NCI-H774 (cell line): Measurements from ENCODE around the gene NFATC2.
"Not testable (repeated sequence)": the region's sequence is repeated elsewhere in the genome, so short reads cannot be mapped to it uniquely, and the experiment has no call there.

Source experiments
- DNase-seq: peaks from one replicate; lab custom pipeline; 2025; lab: John Stamatoyannopoulos, UW

Gene NFATC2

DNA sequence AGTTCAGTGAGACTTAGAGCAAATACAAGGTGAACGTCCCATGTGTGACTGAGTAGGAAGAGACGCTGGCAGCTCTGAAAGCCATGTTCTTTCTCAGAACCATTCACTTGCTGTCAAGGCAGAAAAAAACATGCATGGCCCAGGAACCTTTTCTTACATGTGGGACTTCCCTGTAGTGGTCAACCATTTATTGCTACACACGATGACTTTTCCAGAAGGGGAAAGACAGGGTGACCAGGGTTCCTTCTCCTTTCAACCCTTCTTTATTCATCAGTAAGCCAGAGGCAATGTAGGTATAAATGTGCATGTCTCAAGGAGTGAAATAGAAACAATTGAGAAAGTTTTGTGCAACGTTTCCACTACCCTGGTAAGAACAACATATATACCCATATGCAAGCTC is 189.0 kb downstream of the NFATC2 start:
- no peak for DNase-seq

DNA sequence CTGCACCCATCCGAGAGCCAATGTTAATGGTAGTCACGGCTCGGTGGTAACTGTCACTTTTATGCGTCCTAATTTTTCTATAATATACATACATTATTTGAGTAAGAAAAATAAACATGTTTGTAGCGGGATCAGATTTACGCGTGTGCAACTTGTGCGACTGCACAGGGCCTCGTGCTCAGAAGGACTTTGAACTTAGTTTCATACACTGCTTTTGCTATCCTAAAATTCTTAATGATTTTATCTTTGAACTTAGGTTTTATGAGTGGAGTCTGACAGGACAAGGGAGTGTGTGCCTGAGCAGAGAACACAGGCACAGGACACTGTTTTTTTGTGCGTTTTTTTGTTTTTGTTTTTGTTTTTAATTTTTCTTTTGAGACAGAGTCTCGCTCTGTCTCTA is 189.7 kb downstream of the NFATC2 start:
- DNase-seq, result no peak

DNA sequence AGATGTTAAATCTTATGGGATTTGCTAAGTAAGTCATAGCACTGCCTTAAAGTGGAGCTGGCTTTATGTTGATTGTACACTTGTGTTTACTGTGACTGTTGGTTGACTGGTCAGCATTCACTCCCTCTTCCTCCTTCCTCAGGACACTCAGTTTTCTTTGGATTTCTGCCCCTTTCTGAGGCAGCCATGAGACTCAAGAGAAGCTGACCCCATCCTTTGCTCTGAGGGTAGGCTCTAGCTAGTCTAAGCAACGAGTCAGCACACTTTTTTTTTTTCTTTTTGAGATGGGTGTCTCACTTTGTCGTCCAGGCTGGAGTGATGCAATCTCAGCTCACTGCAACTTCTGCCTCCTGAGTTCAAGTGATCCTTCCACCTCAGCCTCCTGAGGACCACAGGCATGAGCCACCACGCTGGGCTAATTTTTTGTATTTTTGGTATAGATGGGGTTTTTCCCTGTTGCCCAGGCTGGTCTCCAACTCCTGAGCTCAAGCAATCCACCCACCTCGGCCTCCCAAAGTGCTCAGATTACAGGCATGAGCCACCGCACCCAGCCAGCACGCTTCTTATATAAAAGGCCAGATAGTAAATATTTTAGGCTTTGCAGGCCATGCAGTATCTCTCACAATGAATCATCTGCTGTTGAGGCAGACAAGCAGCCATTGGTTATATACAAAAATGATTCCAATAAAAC is 191.4 kb downstream of the NFATC2 start:
- no peak for DNase-seq

DNA sequence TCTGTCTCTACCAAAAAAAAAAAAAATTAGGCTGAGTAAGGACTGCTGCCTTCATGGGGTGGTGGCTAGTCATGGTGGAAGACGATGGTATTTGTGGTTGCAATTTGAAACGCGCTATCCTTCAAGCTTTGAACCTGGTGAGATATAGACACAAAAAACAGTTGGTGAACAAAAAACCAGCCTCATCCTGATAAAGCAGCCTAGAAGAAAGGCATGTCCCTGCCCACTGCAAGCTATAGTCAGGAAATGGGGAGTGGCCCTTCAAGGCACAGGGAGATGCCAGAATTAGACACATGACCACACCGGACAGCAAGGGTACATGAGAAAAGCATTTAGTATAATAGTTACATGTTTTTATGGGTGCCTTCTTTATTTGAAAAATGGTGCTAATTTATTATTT is 193.6 kb downstream of the NFATC2 start:
- DNase-seq, result no peak

DNA sequence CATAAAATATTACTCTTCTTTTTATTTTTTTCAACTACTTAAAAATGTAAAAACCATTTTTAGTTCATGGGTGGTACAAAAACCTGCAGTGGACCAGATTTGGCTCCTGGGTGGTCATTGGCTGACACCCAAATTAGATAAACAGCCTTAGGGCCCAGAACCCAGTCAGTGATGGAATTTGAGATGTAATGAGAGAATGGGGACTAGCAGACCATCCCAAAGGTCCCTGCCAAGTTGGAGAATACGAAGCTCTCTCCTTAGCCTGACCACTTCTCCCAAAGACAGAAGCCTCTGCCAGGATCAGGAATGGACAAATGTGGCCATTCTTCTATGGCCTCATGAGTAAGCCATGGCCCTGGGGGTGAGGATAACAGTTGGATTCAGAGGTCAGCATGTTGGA is 194.7 kb downstream of the NFATC2 start:
- no peak for DNase-seq

DNA sequence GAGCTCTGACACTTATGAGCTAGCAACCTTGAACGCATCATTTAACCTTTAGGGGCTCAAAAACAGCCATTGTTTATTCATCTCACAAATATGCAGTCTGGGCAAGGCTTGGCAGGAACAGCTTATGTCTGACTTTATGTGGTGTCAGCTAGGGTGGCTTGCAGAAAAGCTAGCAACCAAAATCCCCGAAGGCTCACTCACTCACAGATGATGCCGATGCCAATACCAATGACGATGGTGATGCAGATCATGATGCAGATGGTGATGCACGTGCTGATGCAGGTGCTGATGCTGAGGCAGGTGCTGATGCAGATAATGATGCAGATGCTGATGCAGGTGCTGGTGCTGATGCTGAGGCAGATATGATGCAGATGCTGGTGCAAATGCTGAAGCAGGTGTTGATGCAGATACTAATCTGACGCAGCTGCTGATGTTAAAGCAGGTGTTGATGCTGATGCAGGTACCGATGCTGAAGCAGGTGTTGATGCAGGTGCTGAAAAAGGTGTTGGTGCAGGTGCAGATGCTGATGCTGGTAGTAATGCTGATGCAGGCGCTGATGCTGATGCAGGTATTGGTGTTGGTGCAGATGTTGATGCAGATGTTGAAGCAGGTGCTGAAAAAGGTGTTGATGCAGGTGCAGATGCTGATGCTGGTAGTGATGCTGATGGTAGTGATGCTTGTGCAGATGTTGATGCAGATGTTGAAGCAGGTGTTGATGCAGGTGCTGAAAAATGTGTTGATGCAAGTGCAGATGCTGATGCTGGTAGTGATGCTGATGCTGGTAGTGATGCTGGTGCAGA is 195.6 kb downstream of the NFATC2 start:
- no peak for DNase-seq

DNA sequence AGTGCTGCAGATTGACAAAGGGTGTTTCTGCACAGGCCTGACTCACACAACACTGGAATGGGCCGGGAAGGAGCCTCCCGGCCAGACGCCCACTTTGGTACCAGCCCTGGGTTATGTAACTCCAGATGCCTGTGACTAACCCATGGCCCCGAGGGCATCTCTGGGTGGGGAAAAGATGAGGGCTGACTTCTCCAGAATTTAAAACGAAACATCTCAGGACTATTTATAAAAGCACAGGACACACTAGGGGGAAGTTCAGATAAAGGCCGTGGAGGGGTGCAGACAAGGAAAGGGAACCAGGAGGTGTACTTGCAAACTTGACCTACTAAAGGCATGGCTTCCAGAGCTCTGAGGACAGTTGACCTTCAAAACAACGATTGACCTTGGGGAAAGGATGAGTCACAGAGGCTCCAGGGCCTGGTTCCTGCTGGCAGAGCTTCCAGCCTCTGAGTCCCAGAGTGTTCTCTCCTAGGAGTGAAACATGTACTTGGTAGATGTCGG is 196.9 kb downstream of the NFATC2 start:
- no peak for DNase-seq

DNA sequence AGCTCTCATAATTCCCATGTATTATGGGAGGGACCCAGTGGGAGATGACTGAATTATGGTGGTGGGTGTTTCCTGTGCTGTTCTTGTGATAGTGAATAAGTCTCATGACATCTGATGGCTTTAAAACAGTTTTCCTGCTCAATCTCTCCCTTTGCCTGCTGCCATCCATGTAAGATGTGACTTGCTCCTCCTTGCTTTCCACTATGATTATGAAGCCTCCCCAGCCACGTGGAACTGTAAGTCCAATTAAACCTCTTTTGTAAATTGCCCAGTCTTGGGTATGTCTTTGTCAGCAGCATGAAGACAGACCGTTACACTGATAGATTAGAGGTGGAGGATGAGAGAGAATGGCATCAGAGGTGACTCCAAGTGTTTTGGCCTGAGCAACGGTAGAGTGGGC is 198.7 kb downstream of the NFATC2 start:
- not testable (repeated sequence) for DNase-seq

DNA sequence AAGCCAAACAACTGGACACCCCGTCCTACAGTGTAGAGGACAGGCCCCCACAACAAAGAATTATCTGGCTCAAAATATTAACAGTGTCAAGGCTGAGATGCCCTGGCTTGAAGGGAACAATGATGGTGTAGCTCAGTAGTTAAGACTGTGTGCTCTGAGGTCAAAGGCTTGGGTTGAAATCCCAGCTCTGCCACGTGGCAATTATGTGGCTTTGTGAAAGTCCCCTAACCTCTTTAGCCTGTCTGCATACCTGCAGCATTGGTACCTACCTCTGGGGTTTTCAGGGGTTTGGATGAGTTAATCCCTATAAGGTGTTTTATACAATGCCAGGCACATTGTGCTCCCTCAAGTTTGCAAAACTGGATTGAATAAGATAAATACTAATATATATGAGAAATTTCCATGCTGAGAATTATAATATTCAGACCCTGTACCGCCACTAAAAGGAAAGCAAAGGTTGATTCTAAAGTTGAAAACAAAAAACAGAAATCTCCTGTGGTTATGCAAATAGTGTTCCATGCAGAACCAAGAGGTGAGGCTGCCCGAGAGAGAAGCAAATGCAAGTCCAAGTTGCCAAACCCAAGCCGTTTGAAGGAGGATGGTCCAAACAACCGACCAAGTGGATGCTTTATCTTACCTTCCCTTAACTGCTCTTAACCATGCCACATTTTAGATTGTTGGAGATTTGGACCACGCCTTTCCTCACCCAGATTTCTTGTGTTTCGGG is 199.8 kb downstream of the NFATC2 start:
- no peak for DNase-seq

DNA sequence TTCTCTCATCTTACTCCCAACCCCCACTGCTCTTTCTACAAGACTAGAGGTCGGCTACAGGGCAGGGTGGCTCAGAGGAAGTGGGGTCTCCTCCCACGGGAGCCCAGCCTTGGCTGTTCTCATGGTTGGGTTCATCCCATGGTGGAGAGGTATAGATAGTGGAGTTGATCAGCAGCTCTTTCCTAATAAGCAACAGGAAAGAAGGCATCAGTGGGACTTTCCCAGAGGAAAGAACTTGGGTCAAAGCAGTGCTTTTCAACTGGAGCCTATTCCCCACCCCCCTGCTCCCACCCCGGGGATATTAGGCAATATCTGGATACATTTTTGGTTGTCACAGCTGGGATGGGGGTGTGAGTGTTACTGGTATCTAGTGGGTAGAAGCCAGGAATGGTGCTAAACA is 200.9 kb downstream of the NFATC2 start:
- no peak for DNase-seq

DNA sequence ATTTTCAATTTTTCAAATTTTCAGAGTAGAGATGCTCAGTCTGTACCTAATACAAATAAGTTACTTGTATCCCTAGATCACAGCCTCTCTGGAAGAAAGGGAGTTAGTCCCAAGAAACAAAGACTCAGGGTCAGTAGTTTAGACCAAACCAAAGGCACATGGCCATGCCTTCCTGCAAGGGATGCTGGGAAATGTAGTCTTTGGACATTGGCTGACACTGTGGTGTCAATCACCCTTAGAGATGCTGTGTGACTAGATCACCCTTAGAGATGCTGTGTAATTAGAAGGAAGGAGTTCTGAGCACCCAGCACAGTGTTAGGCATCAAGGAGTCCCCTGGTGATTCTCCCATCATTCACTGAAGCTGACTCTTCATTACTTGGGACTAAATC is 202.1 kb downstream of the NFATC2 start:
- DNase-seq, result no peak

DNA sequence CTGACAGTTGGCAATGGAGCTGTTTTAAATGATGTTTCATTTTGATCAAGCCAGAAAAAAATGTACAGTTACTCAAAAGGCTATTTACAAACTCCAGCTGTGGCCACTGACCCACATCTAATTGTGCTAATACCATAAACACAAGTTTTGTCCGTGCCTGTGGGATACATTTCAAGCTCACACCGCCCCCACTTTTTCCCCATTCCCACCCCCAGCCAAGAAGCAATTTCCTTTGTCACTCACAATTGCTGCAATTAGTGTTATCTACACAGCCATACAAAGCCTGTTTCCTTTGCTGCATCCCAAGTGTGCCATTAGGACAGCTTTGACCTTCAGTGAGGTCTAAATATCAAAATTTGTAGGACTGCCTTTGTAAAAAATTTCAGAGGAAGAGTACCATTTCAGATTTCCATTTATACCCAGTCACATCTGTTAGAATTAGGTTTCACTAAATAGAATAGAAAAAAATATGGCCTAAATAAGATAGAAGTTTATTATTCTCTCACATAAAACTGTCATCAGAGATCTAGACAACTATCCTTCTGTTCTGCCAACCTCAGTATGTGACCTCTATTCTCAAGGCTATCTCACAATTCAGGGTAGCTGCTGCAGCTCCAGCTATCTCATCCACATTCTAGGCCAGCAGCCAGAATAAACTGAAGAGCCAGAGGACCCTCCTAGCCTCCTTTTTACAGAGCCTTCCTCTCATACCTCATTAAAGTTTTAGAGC is 202.6 kb downstream of the NFATC2 start:
- peak; percentile 35 for DNase-seq

DNA sequence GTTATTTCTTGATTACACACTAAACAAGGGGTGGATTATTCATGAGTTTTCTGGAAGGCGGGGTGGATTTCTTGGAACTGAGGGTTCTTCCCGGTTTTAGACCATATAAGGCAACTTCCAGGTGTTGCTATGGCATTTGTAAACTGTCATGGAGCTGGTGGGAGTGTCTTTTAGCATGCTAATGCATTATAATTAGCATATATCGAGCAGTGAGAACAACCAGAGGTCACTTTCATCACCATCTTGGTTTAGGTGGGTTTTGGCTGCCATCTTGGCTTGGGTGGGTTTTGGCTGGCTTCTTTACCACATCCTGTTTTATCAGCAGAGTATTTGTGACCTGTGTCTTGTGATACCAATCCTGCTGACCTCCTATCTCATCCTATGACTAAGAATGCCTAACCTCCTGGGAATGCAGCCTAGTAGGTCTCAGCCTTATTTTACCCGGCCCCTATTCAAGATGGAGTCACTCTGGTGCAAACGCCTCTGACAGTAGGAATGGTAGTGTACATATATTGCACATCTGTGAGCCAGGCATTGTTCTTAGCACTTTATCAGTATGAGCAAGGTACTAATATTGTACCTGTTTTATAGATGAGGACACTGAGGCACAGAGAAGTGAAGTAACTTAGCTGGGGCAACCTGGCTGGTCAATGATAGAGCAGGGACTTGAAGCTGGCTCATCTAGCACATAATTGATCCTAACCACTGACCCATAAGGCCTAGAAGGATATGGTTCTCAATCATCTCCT is 203.7 kb downstream of the NFATC2 start:
- DNase-seq, result no peak

DNA sequence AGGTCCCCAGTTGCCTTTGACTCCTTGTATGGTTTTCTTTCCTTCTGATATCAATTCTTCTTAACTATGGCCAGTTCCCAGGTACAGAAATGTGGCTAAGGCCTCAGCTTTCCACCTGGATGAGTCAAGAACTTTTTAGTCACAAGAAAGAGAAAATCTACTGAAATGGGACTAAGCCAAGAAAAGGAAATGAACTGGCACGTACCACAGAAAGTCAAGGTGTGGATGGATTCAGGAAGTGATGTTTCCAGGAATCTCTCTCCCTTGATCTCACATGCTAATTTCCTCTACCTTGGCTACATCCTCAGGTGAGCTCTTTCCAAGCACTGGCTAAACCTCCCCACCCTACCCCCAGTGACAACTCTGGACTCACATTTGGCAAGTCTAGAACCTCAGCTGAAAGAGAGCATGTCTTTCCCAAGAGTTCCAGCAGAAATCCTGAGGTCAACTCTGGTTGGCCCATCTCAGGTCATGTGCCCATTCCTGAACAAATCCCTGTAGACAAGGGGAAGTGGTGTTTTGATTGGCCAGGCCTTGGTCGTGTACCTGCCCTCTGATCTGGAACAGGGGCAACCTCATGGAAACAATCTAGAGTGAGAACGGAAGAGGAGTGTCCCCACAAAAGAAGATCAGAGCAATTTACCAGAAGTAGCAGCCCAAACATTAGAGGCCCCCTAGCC is 205.3 kb downstream of the NFATC2 start:
- no peak for DNase-seq
